ENCODE measurements around the gene PKD2L2. TPM values are rescaled to one million over a fixed set of nuclear protein-coding genes. Genes with fewer than 3 reads are reported as not detected.
A peak's percentile ranks its signal among the peaks of the same experiment; 100 is the strongest.
"Not testable (repeated sequence)": the region's sequence is repeated elsewhere in the genome, so short reads cannot be mapped to it uniquely, and the experiment has no call there.

Gene PKD2L2
- total RNA-seq, 2 donors from 2014 or later, result 0.30 TPM; not detected in 1

GRCh38 chr5:137902408-137903133 is 13.3 kb downstream of the PKD2L2 start:
- no peak overlapping the region for H3K27ac Mint-ChIP-seq
- no peak for ATAC-seq (replicated peaks)
- no peak overlapping the region for H3K4me3 Mint-ChIP-seq
- no peaks in the 10 kb centered on the region for H3K4me1 Mint-ChIP-seq
- no peaks in the 10 kb centered on the region for H3K36me3 Mint-ChIP-seq (ENCODE audit: low read depth)
- H3K27me3 Mint-ChIP-seq, result peaks cover 6% of the 10 kb centered on the region
- H3K9me3 Mint-ChIP-seq, result no peaks in the 10 kb centered on the region

DNA sequence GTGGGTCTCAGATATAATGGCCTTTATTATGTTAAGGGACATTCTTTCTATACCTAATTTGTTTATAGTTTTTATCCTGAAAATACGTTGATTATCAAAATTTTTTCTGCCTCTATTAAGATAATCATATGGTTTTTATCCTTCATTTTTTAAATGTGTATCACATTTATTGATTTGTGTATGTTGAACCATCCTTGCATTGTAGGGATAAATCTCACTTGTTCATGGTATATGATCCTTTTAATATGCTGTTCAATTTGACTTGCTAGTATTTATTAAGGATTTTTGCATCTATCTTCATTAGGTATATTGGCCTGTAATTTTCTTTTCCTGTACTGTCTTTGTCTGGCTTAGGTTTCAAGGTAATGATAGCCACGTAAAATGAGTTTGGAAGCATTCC is 25.5 kb downstream of the PKD2L2 start:
- no peaks in the 10 kb centered on the region for H3K4me1 Mint-ChIP-seq
- no peak overlapping the region for H3K27ac Mint-ChIP-seq
- ATAC-seq (replicated peaks), result no peak
- no peaks in the 10 kb centered on the region for H3K36me3 Mint-ChIP-seq (ENCODE audit: low read depth)
- peaks cover 9% of the 10 kb centered on the region for H3K27me3 Mint-ChIP-seq
- peaks cover 5% of the 10 kb centered on the region for H3K9me3 Mint-ChIP-seq
- no peak overlapping the region for H3K4me3 Mint-ChIP-seq

DNA sequence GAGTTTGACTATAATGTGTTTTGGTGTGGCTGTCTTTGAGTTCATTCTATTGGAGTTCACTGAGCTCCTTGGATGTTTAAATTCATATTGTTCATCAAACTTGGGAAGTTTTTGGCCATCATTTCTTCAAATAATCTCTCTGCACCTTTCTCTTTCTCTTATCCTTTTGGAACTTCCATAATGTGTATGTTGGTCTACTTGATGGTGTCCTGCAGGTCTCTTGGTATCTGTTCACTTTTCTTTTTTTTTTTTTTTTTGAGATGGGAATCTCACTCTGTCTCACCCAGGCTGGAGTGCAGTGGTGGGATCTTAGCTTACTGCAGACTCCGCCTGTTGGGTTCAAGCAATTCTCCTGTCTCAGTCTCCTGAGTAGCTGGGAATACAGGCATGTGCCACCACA is 27.7 kb downstream of the PKD2L2 start:
- Mint-ChIP-seq H3K27ac (no peak overlapping the region), H3K4me1 (no peaks in the 10 kb centered on the region), H3K4me3 (no peak overlapping the region), H3K36me3 (ENCODE audit: low read depth) (no peaks in the 10 kb centered on the region), H3K9me3 (peaks cover 5% of the 10 kb centered on the region), H3K27me3 (peaks cover 9% of the 10 kb centered on the region)
- no peak for ATAC-seq (replicated peaks)

- H3K4me1 Mint-ChIP-seq, result no peaks in the 10 kb centered on the region
- no peak overlapping the region for H3K27ac Mint-ChIP-seq
- H3K4me3 Mint-ChIP-seq, result no peak overlapping the region
- H3K27me3 Mint-ChIP-seq, result peaks cover 6% of the 10 kb centered on the region
- ATAC-seq (replicated peaks), result no peak
- peaks cover 5% of the 10 kb centered on the region for H3K9me3 Mint-ChIP-seq
- H3K36me3 Mint-ChIP-seq (ENCODE audit: low read depth), result no peaks in the 10 kb centered on the region
These were observed 32.7 kb downstream of the PKD2L2 start for GRCh38 chr5:137921931-137922330.

DNA sequence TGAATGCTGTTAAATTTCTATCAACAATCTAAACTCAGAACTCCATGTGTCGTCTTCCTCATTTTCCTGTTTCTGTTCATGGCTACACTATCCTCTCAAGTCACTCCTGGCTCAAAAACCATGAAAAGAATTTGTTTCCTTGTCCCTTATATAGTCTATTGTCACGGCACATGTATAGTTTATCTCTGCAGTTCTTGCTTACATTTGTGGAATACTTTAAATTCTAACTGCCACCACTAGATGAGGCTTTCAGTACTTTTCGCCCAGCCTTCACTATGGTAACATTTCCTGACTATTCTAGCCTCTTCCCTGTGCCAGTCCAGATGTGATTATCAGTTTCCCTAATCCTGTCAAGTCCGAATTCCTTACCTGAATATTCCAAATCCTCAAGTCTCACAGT is 34.6 kb downstream of the PKD2L2 start:
- no peak for ATAC-seq (replicated peaks)
- Mint-ChIP-seq H3K4me1 (no peaks in the 10 kb centered on the region), H3K9me3 (no peaks in the 10 kb centered on the region), H3K27me3 (no peaks in the 10 kb centered on the region), H3K4me3 (no peak overlapping the region), H3K27ac (no peak overlapping the region), H3K36me3 (ENCODE audit: low read depth) (peaks cover 2% of the 10 kb centered on the region)

DNA sequence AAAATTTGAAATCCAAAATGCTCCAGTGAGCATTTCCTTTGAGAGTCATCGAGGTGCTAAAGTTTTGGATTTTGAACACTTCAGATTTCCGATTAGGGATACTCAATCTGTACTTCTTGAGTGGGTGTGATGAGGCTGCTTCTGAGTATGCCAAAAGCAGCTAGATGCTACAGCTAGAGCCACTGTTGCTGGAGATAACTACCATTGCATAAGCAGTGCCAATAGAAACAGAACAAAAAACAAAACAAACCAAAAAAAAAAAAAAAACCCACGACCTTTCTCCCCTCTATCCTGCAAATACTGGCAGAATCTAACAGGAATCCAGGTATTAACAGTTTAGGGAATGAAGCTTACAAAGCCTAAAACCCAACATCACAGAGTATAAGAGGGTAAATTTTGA is 43.5 kb downstream of the PKD2L2 start:
- Mint-ChIP-seq H3K36me3 (ENCODE audit: low read depth) (peaks cover 19% of the 10 kb centered on the region), H3K4me3 (no peak overlapping the region), H3K4me1 (peaks cover 5% of the 10 kb centered on the region), H3K9me3 (no peaks in the 10 kb centered on the region), H3K27ac (no peak overlapping the region), H3K27me3 (no peaks in the 10 kb centered on the region)
- ATAC-seq (replicated peaks), result no peak

GRCh38 chr5:137933491-137933911 is 44.2 kb downstream of the PKD2L2 start:
- Mint-ChIP-seq H3K27me3 (no peaks in the 10 kb centered on the region), H3K27ac (no peak overlapping the region), H3K36me3 (ENCODE audit: low read depth) (peaks cover 23% of the 10 kb centered on the region), H3K4me1 (peaks cover 8% of the 10 kb centered on the region), H3K4me3 (no peak overlapping the region), H3K9me3 (no peaks in the 10 kb centered on the region)
- ATAC-seq (replicated peaks), result no peak

GRCh38 chr5:137935190-137935589 is 45.9 kb downstream of the PKD2L2 start:
- peak overlapping the region; percentile 32 for H3K27ac Mint-ChIP-seq
- no peaks in the 10 kb centered on the region for H3K9me3 Mint-ChIP-seq
- no peaks in the 10 kb centered on the region for H3K27me3 Mint-ChIP-seq
- ATAC-seq (replicated peaks), result no peak
- H3K4me1 Mint-ChIP-seq, result peaks cover 17% of the 10 kb centered on the region
- peaks cover 34% of the 10 kb centered on the region for H3K36me3 Mint-ChIP-seq (ENCODE audit: low read depth)
- H3K4me3 Mint-ChIP-seq, result no peak overlapping the region

DNA sequence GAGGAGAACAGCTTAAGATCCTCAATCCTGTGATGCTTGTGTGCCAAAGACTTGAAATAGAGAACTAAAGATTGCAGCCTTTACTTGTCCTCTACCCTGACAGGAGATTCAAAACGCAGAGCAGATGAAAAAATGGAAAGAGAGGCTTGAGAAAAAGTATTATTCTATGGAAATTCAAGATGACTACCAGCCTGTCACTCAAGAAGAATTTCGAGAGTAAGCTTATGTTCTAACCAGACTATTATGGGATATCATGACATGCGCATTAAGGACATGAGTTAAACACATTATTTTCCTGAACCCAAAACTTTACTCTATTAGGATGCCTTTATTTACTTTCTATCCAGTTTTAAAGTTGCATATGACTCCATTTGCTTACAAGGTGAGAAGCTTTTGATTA is 46.4 kb downstream of the PKD2L2 start:
- H3K4me3 Mint-ChIP-seq, result no peak overlapping the region
- H3K27me3 Mint-ChIP-seq, result no peaks in the 10 kb centered on the region
- no peak for ATAC-seq (replicated peaks)
- no peaks in the 10 kb centered on the region for H3K9me3 Mint-ChIP-seq
- H3K4me1 Mint-ChIP-seq, result peaks cover 17% of the 10 kb centered on the region
- H3K36me3 Mint-ChIP-seq (ENCODE audit: low read depth), result peaks cover 39% of the 10 kb centered on the region
- H3K27ac Mint-ChIP-seq, result peak overlapping the region; percentile 32

GRCh38 chr5:137937994-137938750 is 48.9 kb downstream of the PKD2L2 start:
- Mint-ChIP-seq H3K4me3 (no peak overlapping the region), H3K27me3 (no peaks in the 10 kb centered on the region), H3K4me1 (peaks cover 17% of the 10 kb centered on the region), H3K9me3 (no peaks in the 10 kb centered on the region), H3K36me3 (ENCODE audit: low read depth) (peaks cover 64% of the 10 kb centered on the region), H3K27ac (peak overlapping the region; percentile 94)
- peak; percentile 57 for ATAC-seq (replicated peaks)

GRCh38 chr5:137938751-137939143 is 49.5 kb downstream of the PKD2L2 start:
- Mint-ChIP-seq H3K4me3 (peak overlapping the region; percentile 51), H3K4me1 (peaks cover 17% of the 10 kb centered on the region), H3K27me3 (no peaks in the 10 kb centered on the region), H3K36me3 (ENCODE audit: low read depth) (peaks cover 70% of the 10 kb centered on the region), H3K27ac (peak overlapping the region; percentile 94), H3K9me3 (no peaks in the 10 kb centered on the region)
- peak; percentile 84 for ATAC-seq (replicated peaks)

DNA sequence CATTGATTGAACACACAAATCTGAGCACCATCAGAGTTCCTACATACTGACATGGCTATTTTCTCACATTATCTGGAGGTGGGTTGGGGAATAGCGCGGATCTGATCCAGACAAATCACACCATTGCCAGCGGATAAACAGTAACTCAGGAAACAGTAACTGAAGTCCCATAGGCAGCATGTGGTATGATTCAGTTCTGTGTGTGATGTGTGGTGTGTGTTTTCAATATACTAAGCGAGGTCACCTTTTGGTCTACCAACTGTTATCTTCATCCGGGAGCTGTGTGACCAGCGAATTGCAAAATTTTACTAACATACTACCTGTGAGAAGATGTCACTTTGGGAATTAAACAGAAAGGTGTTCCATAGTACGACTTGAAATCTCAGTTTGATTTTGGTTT is 50.1 kb downstream of the PKD2L2 start:
- ATAC-seq (replicated peaks), result peak; percentile 56
- no peaks in the 10 kb centered on the region for H3K27me3 Mint-ChIP-seq
- H3K9me3 Mint-ChIP-seq, result no peaks in the 10 kb centered on the region
- H3K4me3 Mint-ChIP-seq, result peak overlapping the region; percentile 51
- peak overlapping the region; percentile 94 for H3K27ac Mint-ChIP-seq
- H3K36me3 Mint-ChIP-seq (ENCODE audit: low read depth), result peaks cover 76% of the 10 kb centered on the region
- H3K4me1 Mint-ChIP-seq, result peaks cover 17% of the 10 kb centered on the region

GRCh38 chr5:137944280-137944679 is 55.0 kb downstream of the PKD2L2 start:
- not testable (repeated sequence) for H3K9me3 Mint-ChIP-seq; ATAC-seq (replicated peaks); H3K4me3 Mint-ChIP-seq; H3K27ac Mint-ChIP-seq; H3K27me3 Mint-ChIP-seq; H3K4me1 Mint-ChIP-seq
- peaks cover 100% of the 10 kb centered on the region for H3K36me3 Mint-ChIP-seq (ENCODE audit: low read depth)

DNA sequence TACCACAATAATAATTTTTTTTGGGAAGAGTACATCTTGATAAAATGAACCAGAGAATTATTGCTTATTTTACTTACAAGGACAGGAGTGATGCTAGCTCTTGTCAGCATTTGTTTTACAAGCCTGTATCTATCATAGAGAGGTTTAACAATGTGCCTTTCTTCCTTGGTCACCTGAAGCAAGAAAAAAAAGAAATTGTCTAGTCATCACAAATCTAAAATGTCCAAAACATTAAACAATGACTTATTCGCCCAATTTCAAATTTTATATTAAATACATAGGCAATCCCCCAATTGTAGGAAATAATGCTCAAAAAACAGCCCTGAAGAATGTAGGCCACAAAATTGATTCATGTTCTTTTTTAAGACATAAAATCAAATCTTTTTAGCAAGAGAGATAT is 56.6 kb downstream of the PKD2L2 start:
- Mint-ChIP-seq H3K36me3 (ENCODE audit: low read depth) (peaks cover 100% of the 10 kb centered on the region), H3K4me3 (no peak overlapping the region), H3K27me3 (no peaks in the 10 kb centered on the region), H3K4me1 (peaks cover 4% of the 10 kb centered on the region), H3K9me3 (no peaks in the 10 kb centered on the region), H3K27ac (no peak overlapping the region)
- no peak for ATAC-seq (replicated peaks)

Data from activated T-helper 17 cell treated with anti-CD3 and anti-CD28 coated beads, Interleukin-2, amount 50 U/mL, for 72 hours (primary cell).